NK-92 (cell line): Measurements from ENCODE around the gene GABBR2.
"Not testable (repeated sequence)": the region's sequence is repeated elsewhere in the genome, so short reads cannot be mapped to it uniquely, and the experiment has no call there.

Source experiments
- DNase-seq: peaks from one replicate; lab custom pipeline; 2025; ENCODE audit not compliant: unreplicated experiment; lab: John Stamatoyannopoulos, UW

The GABBR2 gene

DNA sequence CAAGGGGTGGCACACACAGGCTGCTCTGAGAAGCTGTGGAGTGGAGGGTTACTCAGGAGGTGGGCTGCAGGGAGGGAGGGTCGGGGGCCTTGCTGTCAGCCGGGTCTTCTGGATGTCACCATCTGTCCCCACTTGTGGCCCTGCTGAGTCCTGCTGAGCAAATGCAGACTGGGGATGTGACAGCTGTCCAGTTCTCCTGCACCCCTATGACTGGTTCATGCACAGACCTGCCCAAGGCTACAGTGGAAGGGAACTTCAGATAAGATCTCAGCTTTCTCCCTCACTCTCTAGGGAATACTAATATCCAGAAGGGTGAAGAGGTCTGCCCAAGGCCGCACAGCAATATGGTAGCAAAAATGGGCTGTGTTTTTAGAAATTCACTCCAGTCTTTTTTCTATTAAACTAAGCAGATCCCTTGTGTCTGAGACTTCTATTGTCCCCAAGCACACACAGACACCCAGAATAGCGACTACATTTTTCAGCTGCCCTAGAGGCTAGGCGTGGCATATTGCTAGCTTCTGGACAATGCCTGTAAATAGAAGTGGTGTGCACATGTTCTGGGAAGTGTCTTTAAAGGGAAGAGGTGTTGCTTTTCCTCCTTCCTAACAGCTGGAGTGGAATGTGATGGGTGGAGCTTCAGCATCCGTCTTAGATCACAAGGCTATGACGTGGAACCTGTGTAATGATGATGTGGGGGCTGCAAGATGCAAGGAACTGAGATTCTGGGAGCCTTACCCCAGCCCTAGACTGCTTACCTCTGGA, 402.2 kb downstream of the GABBR2 start:
- DNase-seq, result no peak

DNA sequence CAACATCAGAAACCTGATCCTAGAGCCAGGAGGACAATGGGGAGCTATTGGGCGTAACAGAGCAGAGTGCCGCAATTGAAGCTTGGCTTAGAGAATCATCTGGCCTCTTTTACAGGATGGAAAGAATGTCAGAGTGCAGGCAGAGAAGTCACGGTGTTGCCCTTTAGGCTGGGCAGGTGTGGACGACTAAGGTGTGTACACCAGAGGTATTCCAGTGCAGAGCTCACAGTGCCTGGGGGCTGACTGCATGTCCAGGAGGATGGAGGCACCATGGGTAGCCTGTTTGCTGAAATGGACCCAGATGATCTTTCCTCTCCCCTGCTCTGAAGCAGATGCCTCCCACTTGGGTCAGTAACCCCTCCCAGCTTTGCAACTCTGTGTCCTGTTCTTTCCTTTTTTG, 404.4 kb downstream of the GABBR2 start:
- DNase-seq, result no peak

DNA sequence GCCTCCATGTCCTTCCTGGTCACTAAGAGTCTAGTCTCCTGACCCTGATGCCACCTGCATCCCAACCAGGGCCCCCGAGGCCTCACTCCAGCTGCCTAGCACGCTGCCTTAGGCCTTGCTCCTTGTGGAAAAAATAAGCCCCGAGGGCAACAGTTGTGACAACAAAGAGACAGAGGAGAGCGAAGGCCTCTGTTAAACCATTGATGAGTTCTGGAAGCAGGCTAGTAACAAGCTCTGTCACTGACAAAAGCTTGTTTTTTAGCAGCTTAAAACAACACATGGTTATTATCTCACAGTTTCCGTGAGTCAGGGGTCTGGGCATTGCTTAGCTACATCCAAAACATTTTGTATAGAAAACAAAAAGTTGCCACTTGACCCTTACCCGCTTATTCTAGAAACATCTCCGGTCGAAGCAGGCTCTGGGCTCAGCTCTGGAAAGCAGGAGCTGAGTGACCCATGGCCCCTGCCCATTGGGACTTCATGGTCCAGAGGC, 405.1 kb downstream of the GABBR2 start:
- DNase-seq, result no peak

DNA sequence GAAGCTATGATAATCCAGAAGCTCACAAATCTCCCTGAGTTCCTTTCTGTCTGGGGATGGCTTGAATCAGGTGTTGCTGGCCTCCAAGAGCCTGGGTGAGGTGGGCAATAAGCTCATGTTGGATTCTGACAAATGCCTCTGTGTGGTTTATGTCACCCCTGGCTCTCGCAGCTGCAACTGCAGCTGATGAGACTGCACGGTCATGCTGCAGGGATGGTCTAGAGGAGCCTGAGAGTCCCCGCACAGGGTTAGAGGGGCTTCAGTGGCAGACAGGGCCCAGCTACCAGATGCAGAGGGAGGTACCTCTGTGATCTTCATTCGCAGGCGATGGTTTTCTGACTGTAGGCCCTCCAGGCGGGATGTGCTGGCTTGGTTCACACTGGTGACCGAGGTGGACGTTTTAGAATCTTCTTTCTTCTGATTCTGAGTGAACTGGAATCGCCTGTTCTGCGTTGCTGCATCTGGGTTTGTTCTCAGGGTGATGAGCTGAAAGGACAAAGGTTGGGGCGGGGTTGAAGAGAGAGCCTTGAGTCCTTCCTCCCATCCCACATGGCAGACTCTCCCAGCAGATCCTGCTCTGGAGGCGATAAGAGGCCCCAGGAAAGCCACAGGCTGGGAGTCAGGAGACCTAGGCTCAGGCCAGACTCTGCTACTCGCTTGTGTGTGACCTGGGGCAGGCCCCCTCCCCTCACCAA, 405.6 kb downstream of the GABBR2 start:
- DNase-seq, result no peak

DNA sequence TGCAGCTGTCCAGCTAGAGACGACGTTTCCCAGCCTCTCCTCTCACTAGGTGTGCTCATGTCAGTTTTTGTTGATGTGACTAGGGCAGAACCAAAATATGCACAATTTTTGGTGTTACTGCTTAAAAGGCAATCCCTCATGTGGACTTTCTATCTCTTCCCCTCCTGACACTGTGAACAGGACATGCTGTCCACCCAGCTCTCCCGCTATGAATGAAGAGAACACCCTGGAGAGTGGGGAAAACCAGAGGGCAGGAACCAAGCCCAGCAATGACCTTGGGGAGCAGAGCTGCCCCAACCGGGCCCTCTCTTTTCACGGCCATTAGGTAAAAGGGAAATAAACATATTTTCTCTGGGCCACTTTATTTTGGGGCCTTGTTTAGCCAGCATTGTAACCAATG, 406.6 kb downstream of the GABBR2 start:
- no peak for DNase-seq

DNA sequence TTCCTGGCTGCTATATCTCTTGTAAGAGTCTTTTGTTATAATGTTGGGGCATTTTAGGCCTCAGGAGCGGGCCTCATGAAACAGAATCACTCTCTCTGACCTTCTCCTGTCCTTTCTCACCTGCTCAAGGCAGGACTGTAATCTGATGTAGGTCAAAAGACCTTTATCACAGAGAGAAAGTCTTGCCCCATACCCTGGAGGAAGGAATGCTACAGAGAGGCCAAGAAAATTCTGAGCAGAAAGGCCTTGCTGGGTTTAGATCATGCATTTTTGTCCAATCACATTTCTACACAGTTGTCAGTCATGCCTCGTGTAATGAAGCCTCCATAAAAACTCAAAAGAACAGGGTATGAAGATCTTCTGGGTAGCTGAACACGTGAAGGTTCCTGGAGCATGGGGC, 408.1 kb downstream of the GABBR2 start:
- no peak for DNase-seq

DNA sequence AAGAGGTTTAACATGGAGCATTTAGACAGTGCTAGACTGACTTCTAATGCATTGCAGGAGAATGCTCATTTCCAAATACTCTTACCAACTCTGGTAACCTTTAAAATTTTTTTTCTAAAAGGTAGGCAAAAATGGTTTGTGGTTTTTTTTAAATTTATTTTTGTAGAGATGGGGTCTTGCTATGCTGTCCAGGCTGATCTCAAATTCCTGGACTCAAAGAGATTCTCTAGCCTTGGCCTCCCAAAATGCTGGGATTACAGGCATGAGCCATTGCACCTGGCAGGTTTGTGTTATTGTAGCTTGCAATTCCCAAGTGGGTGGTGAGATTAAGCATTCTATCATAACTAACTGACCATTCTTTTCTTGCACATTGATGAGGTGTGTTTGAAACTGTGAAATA, 410.3 kb downstream of the GABBR2 start:
- no peak for DNase-seq

DNA sequence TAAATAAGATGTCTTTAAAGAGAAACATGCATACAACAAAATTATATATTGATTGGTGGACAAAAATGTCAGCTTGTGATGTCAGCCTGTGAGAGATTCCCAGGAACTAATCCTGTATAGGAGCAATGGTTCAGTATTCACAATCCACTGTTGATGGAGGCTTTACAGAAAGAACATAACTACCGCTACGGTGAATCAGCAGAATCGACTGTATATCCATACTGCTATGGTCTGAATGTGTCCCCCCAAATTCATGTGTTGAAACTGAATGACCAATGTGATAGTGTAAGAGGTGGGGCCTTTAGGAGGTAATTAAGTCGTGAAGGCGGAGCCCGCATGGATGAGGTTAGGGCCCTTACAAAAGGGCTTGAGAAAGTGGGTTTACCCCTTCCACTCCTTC, 412.9 kb downstream of the GABBR2 start:
- DNase-seq, result no peak

DNA sequence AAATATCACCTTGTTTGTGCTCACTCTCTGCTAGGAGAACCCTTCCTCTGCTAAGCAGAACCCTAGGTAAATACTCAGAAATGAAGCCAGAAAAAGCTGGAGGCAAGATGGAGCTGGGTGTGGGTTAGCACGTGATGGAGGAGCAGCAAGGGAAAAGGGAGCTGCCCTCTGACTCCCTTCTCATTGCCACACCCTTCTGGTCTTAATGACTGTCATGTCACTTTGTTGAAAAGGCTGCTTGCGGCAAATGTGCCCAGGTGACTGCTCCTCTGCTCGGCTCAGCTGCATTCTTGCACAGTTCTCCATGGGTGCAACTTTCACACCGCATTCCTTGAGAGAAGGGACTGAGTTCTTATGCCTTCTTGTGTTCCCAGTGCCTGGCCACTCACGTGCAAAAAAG, 416.9 kb downstream of the GABBR2 start:
- DNase-seq, result no peak

DNA sequence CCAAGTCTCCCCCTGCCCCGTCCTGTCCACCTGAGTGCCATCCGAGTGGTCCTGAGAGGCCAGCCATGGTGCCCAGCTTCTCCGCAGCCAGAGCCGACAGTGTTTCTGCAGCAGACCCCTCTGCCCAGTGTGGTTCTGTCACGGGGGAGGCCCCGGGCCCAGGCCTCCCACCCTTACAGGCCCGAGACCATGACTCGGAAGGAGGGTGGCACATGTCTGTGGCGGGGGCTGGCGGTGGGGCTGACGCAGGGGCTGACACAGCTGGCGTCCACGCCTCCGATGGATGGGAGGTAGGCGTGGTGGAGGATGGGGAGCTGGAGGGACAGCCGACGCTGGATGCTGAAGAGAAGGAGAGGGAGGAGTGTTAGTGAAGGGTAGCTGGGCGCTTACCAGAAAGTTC, 418.3 kb downstream of the GABBR2 start:
- DNase-seq, result no peak

DNA sequence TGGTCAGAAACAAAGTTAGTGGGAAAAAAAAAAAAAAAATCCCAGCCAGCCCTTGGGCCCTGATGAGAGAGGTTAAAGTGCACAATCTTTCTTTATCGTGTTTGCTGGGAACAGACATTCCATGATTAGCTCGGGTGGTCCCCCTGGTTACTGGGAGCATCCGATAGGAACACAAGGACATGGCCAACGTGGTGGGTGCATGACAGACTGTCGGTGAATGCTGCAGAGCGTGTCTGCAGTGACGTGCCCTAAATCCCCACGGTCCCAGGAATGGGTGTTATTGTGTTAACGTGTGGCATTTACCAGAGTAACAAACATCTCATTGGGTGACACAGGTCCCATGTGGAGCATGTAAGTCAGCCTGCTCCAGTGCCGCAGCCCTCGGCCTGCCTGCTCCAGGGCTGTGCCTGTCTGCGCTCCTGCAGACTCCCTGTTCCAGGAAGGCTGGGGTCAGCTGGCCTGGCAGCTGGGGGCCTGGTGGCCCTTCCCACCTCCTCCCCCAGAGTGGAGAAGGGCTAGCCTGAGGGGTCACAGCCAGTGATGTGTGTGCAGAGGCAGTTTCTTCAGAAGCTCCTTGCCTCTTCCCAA, 419.0 kb downstream of the GABBR2 start:
- DNase-seq, result no peak

DNA sequence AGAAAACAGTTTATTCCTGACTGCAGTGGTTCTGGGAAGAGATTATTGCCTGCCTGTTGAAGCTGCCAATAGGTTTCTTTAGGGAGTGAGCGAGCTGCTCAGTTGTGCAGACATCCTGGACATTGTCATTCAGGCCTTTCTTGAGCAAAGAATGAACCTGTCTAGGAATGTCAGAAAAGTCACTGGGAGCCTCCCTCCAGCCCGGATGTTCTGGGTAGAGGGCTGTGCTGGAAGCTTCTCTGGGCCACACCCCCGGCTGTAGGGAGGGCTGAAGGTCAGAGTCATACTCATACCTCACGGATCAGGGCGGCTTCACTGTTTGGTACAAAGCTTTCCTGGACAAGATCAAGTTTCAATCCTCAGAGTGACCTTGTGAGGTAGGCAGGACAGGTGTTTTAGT, 419.9 kb downstream of the GABBR2 start:
- DNase-seq, result no peak

DNA sequence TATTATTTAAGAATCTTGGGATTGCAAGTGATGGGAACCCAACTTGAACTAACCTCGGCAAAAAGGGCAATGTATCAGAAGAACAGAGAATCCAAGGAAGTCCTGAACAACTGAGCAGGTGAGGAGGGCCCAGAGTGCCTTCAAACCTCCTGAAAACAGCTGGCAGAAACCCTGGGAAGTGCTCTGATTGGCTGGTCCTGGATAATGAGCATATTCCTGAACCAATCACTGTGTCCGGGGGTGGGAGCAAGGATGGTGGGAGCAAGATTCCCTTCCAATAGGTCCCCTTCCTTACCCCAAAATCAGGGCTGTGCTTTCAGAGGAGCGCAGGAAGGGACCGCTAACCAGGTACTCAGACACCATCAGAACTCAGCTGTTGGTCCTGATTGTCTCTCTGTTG, 421.4 kb downstream of the GABBR2 start:
- no peak for DNase-seq

DNA sequence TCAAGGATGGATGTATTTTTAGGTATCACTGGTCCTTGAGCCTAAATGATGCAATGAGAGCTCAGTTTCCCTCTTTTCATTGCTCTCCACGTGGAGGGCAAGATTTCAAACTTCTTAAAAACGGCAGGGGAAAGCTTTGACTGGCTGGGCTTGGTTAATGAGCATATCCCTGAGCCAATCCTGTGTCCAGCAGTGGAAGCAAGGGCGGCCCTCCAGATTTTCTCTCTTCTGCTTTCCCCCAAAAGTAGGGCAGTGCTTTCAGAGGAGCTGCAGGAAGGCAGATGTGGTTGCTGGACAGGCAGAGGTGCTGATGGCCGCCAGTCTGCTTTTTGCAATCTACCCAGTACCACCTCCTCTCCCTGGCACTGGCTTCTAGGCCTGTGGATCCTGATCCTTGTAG, 423.3 kb downstream of the GABBR2 start:
- DNase-seq, result no peak

DNA sequence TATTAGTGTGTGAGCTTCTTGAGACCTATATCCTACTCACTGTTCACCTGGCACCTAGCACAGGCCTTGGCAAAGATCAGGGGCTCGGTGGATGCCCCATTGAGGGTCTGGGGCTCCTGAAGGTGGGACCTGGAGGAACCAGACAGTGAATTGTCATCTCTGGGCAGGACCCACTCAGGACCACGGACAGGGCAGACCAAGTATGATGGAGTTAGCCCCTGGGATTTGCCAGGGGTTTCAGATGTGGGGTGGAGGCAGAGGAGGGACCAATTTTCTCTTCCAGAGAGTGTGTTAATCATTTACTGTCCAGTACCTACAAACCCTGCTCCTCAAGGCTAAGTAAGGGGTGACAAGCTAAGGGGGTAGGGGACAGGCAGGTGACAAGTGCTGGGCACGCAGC, 424.0 kb downstream of the GABBR2 start:
- no peak for DNase-seq

DNA sequence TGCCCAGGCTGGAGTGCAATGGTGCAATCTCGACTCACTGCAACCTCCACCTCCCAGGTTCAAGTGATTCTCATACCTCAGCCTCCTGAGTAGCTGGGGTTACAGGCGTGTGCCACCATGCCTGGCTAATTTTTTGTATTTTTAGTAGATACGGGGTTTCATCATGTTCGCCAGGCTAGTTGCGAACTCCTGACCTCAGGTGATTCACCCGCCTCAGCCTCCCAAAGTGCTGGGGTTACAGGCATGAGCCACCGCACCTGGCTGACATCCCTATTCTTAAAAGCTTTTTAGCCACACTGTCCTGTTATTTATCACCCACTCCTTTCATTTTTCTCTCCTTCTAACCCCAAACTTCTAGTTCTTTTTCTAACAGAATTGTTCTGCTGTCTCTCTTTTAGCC, 425.6 kb downstream of the GABBR2 start:
- not testable (repeated sequence) for DNase-seq

DNA sequence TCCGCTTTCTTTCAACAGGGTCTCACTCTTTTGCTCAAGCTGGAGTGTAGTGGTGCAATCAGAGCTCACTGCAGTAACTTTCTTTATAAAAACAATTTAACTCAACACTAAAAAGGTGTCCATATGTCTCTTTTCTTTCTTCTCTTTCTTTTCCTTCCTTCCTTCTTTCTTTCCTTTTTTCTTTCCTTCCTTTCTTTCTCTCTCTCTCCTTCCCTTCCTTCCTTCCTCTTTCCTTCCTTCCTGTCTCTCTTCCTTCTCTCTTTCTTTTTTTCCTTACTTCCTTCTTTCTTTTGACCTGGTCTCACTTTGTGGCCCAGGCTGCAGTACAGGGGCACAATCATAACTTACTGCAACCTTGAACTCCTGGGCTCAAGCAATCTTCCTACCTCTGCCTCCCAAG, 427.5 kb downstream of the GABBR2 start:
- no peak for DNase-seq

DNA sequence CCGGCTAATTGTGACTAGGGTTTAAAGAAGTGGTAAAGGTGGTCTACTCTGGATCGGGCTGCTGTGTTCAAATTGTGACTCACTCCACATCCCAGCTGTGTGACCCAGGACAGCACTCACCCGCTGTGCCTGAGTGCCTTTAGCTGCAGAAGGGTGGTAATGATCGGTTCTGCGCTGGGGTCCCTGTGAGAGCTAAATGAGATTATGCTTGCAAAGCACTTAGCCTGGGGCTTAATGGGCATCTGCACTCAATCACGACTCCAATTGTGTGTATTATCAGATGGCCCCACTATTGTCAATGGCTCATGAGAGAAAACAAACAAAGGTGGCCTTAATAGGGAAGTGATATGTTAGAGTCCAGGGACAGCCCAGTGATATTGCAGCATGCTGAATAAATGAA, 428.2 kb downstream of the GABBR2 start:
- DNase-seq, result no peak

DNA sequence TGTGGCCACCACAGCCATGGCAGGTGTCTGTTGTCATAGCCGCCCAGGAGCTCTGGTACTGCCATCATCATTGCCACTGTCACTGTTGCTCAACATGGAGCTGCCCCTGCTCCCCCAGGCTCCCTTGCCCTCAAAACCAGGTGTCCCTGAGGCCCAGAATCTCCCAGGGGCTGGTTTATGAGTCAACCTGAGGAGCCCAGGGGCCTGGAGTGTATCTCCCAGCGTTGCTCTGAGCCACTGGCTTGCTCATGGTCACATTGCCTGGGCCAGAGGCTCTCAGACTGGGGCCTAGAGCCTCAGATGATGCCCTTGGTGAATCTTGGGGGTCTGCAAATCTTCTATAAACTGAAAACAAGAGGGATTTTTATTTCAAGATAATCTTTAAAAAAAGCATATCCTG, 428.6 kb downstream of the GABBR2 start:
- no peak for DNase-seq

DNA sequence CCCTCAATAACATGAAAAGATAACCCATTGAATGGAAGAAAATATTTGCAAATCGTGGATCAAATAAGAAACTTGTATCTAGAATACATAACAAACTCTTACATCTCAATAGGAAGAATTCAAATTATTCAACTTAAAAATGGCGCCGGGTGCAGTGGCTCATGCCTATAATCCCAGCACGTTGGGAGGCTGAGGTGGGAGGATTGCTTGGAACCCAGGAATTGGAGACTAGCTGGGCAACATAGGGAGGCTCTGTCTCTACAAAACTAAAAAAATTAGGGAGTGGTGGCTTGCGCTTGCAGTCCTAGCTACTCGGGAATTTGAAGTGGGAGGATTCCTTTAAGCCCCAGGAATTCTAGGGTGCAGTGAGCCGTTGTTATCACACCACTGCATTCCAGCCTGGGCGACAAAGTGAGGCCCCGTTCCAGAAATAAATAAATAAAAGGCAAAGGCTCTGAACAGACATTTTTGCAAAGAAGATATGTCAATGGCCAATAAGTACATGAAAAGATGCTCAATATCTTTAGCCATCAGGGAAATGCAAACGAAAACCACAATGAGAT, 431.7 kb downstream of the GABBR2 start:
- DNase-seq, result no peak

DNA sequence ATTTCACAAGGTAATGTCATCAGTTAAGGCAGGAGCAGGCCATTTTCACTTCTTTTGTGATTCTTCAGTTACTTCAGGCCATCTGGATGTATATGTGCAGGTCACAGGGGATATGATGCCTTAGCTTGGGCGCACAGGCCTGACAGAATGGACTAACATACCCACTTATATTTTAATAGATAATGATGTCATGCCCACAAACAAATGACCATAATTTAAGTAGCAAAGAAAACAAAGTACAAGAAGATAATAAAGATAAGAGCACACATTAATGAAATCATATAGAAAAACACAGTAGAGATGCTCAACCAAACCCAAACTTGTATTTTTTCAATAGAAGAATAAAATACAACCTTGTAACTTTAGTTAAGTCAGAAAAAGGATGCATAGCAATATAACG, 433.6 kb downstream of the GABBR2 start:
- no peak for DNase-seq

DNA sequence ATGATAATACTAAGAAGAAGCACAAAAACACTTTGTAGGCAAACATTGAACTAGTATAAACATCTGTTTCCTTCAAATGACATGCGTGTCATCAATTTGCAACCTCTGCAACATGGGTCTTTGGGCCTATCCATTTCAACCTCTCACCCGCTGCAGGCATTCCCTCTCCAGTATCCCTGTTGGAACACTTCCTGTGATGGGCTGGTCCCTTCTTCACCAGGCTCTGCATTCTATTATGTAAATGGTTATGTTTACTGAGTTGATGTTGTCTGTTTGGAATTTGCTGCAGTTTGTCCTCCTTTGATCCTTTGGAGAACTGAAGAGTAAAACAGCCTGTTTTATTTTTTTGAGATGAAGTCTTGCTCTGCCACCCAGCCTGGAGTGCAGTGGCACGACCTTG, 436.7 kb downstream of the GABBR2 start:
- no peak for DNase-seq
